Memory B cell (primary cell): Measurements from ENCODE around the gene MAG.

Experiments
- ATAC-seq: fragments of 150-1000 bp; cut with Tn5 transposase; 2 replicates; pipeline ENCODE4 v1.10.0; 2021; ENCODE audit warnings: low read depth, mild to moderate bottlenecking, moderate library complexity
- DNase-seq, 2 donors: peaks; one replicate each; pipeline ENCODE4 v3.0.0; 2022; ENCODE audit warnings: low spot score in 2 of 2
- H3K27ac Mint-ChIP-seq: one replicate; pipeline ENCODE4 v1.8.0; 2022; ENCODE audit warnings: mild to moderate bottlenecking, moderate library complexity, mixed read lengths
- H3K27me3 Mint-ChIP-seq: one replicate; pipeline ENCODE4 v1.8.0; 2022; ENCODE audit warnings: mixed read lengths
- H3K36me3 Mint-ChIP-seq: one replicate; pipeline ENCODE4 v1.8.0; 2022; ENCODE audit warnings: mild to moderate bottlenecking, mixed read lengths
- H3K4me1 Mint-ChIP-seq: one replicate; pipeline ENCODE4 v1.8.0; 2022; ENCODE audit warnings: mixed read lengths
- H3K4me3 Mint-ChIP-seq: one replicate; pipeline ENCODE4 v1.8.0; 2022; ENCODE audit warnings: mild to moderate bottlenecking, moderate library complexity, mixed read lengths
- H3K9me3 Mint-ChIP-seq: one replicate; pipeline ENCODE4 v1.8.0; 2022; ENCODE audit warnings: mixed read lengths

Gene MAG

GRCh38 chr19:35257113-35257461 is 34.9 kb upstream of the MAG start:
- no peaks in the 10 kb centered on the region for H3K27me3 Mint-ChIP-seq
- no peak overlapping the region for H3K4me3 Mint-ChIP-seq
- ATAC-seq (no peak), DNase-seq (no peak)
- no peak overlapping the region for H3K27ac Mint-ChIP-seq
- no peaks in the 10 kb centered on the region for H3K9me3 Mint-ChIP-seq
- peaks cover 12% of the 10 kb centered on the region for H3K36me3 Mint-ChIP-seq
- peaks cover 16% of the 10 kb centered on the region for H3K4me1 Mint-ChIP-seq

- Mint-ChIP-seq H3K36me3 (peaks cover 5% of the 10 kb centered on the region), H3K27ac (no peak overlapping the region), H3K27me3 (no peaks in the 10 kb centered on the region), H3K9me3 (no peaks in the 10 kb centered on the region), H3K4me1 (peaks cover 29% of the 10 kb centered on the region), H3K4me3 (no peak overlapping the region)
- DNase-seq, result no peak
- ATAC-seq, result no peak
These were observed 31.2 kb upstream of the MAG start for GRCh38 chr19:35260694-35261304.

- H3K27me3 Mint-ChIP-seq, result no peaks in the 10 kb centered on the region
- no peak overlapping the region for H3K27ac Mint-ChIP-seq
- peaks cover 4% of the 10 kb centered on the region for H3K36me3 Mint-ChIP-seq
- no peaks in the 10 kb centered on the region for H3K9me3 Mint-ChIP-seq
- ATAC-seq (no peak), DNase-seq (no peak)
- H3K4me3 Mint-ChIP-seq, result no peak overlapping the region
- H3K4me1 Mint-ChIP-seq, result peaks cover 30% of the 10 kb centered on the region
These were observed 30.4 kb upstream of the MAG start for GRCh38 chr19:35261356-35262100.

GRCh38 chr19:35262101-35262761 is 29.7 kb upstream of the MAG start:
- ATAC-seq (no peak), DNase-seq (no peak)
- peaks cover 4% of the 10 kb centered on the region for H3K36me3 Mint-ChIP-seq
- H3K27ac Mint-ChIP-seq, result no peak overlapping the region
- H3K9me3 Mint-ChIP-seq, result no peaks in the 10 kb centered on the region
- H3K4me3 Mint-ChIP-seq, result no peak overlapping the region
- no peaks in the 10 kb centered on the region for H3K27me3 Mint-ChIP-seq
- H3K4me1 Mint-ChIP-seq, result peaks cover 28% of the 10 kb centered on the region

- no peak for ATAC-seq
- no peak overlapping the region for H3K4me3 Mint-ChIP-seq
- H3K27ac Mint-ChIP-seq, result peak overlapping the region; percentile 2
- H3K36me3 Mint-ChIP-seq, result peaks cover 4% of the 10 kb centered on the region
- peaks cover 24% of the 10 kb centered on the region for H3K4me1 Mint-ChIP-seq
- H3K9me3 Mint-ChIP-seq, result no peaks in the 10 kb centered on the region
- DNase-seq, result no peak
- no peaks in the 10 kb centered on the region for H3K27me3 Mint-ChIP-seq
These were observed 27.5 kb upstream of the MAG start for GRCh38 chr19:35264268-35265125.

GRCh38 chr19:35265126-35265899 is 26.6 kb upstream of the MAG start:
- H3K27me3 Mint-ChIP-seq, result no peaks in the 10 kb centered on the region
- no peak overlapping the region for H3K27ac Mint-ChIP-seq
- ATAC-seq (no peak), DNase-seq (no peak)
- peaks cover 25% of the 10 kb centered on the region for H3K4me1 Mint-ChIP-seq
- H3K36me3 Mint-ChIP-seq, result peaks cover 4% of the 10 kb centered on the region
- no peaks in the 10 kb centered on the region for H3K9me3 Mint-ChIP-seq
- H3K4me3 Mint-ChIP-seq, result peak overlapping the region; percentile 25

- peaks cover 7% of the 10 kb centered on the region for H3K36me3 Mint-ChIP-seq
- H3K4me1 Mint-ChIP-seq, result peaks cover 32% of the 10 kb centered on the region
- DNase-seq, result no peak
- no peak for ATAC-seq
- no peaks in the 10 kb centered on the region for H3K27me3 Mint-ChIP-seq
- H3K27ac Mint-ChIP-seq, result peak overlapping the region; percentile 16
- H3K4me3 Mint-ChIP-seq, result peak overlapping the region; percentile 70
- no peaks in the 10 kb centered on the region for H3K9me3 Mint-ChIP-seq
These were observed 26.0 kb upstream of the MAG start for GRCh38 chr19:35265900-35266519.

GRCh38 chr19:35266520-35267352 is 25.2 kb upstream of the MAG start:
- H3K4me1 Mint-ChIP-seq, result peaks cover 31% of the 10 kb centered on the region

GRCh38 chr19:35267353-35267817 is 24.6 kb upstream of the MAG start:
- peaks cover 10% of the 10 kb centered on the region for H3K36me3 Mint-ChIP-seq

More at GRCh38 chr19:35266520-35267352, 25.2 kb upstream of the MAG start:
- no peaks in the 10 kb centered on the region for H3K9me3 Mint-ChIP-seq
- no peaks in the 10 kb centered on the region for H3K27me3 Mint-ChIP-seq
- no peak for DNase-seq
- peak overlapping the region; percentile 87 for H3K27ac Mint-ChIP-seq
- peaks cover 8% of the 10 kb centered on the region for H3K36me3 Mint-ChIP-seq
- peak overlapping the region; percentile 92 for H3K4me3 Mint-ChIP-seq
- no peak for ATAC-seq

GRCh38 chr19:35267818-35268535 is 24.0 kb upstream of the MAG start:
- H3K27me3 Mint-ChIP-seq, result no peaks in the 10 kb centered on the region
- H3K9me3 Mint-ChIP-seq, result no peaks in the 10 kb centered on the region
- DNase-seq, result peak; percentile 68 to 76
- peak overlapping the region; percentile 87 for H3K27ac Mint-ChIP-seq
- peak overlapping the region; percentile 92 for H3K4me3 Mint-ChIP-seq
- H3K36me3 Mint-ChIP-seq, result peaks cover 9% of the 10 kb centered on the region
- ATAC-seq, result peak; percentile 58
- H3K4me1 Mint-ChIP-seq, result peaks cover 38% of the 10 kb centered on the region

More at GRCh38 chr19:35267353-35267817, 24.6 kb upstream of the MAG start:
- no peaks in the 10 kb centered on the region for H3K9me3 Mint-ChIP-seq
- DNase-seq, result peak; percentile 39 to 57
- peak overlapping the region; percentile 92 for H3K4me3 Mint-ChIP-seq
- no peaks in the 10 kb centered on the region for H3K27me3 Mint-ChIP-seq
- ATAC-seq, result peak; percentile 5
- peak overlapping the region; percentile 87 for H3K27ac Mint-ChIP-seq
- peaks cover 37% of the 10 kb centered on the region for H3K4me1 Mint-ChIP-seq

- peak within 1 kb of the TSS; percentile 92 for H3K4me3 Mint-ChIP-seq
- no peaks in the 10 kb centered on the region for H3K27me3 Mint-ChIP-seq
- H3K27ac Mint-ChIP-seq, result peak within 1 kb of the TSS; percentile 87
- peaks cover 41% of the 10 kb centered on the region for H3K4me1 Mint-ChIP-seq
- no peaks in the 10 kb centered on the region for H3K9me3 Mint-ChIP-seq
- DNase-seq (peak; percentile 56 to 65), ATAC-seq (peak; percentile 49)
- H3K36me3 Mint-ChIP-seq, result peaks cover 13% of the 10 kb centered on the region
These were observed 23.2 kb upstream of the MAG start, which contains the start of gene USF2 for GRCh38 chr19:35268536-35269437. Gene USF2 (plus strand): TSS chr19:35268962. CDS start chr19:35269102, 140 bp downstream.
